PC-9 (cell line): ENCODE data around the gene MYL12A.

Experiments used
- CTCF ChIP-seq: fragments of 200-600 bp; sonication (generic); conservative IDR thresholded peaks from 2 replicates; pipeline ENCODE4 v1.6.1; 2017; ENCODE audit warnings: mixed run types, antibody characterized with exemption, mild to moderate bottlenecking, moderate library complexity
- EZH2 ChIP-seq: fragments of 200-600 bp; sonication (generic); IDR thresholded peaks from 2 replicates; pipeline ENCODE4 v1.8.0; 2017; ENCODE audit warnings: antibody characterized with exemption, low read depth

- TF ChIP-seq CTCF, result peak; percentile 96
- no peak for TF ChIP-seq EZH2
Measured at GRCh38 chr18:3245853-3246634, 1.6 kb upstream of the MYL12A start.
